Ishikawa (cell line): ENCODE data around the gene PKN1.

Source experiments
- CEBPB ChIP-seq: IDR thresholded peaks from 2 replicates; pipeline ENCODE4 v1.6.1; 2012
- CREB1 ChIP-seq: IDR thresholded peaks from 2 replicates; pipeline ENCODE4 v1.6.1; 2012; ENCODE audit warnings: low read depth
- EGR1 ChIP-seq: IDR thresholded peaks from 2 replicates; pipeline ENCODE4 v1.6.1; 2012
- EP300 ChIP-seq: IDR thresholded peaks from 2 replicates; pipeline ENCODE4 v1.6.1; 2012; ENCODE audit warnings: borderline replicate concordance
- FOXM1 ChIP-seq: IDR thresholded peaks from 2 replicates; pipeline ENCODE4 v1.6.1; 2012; ENCODE audit warnings: low read depth, borderline replicate concordance
- NFIC ChIP-seq: IDR thresholded peaks from 2 replicates; pipeline ENCODE4 v1.6.1; 2012
- RAD21 ChIP-seq: IDR thresholded peaks from 2 replicates; pipeline ENCODE4 v1.6.1; 2012; ENCODE audit warnings: low read depth
- TAF1 ChIP-seq: IDR thresholded peaks from 2 replicates; pipeline ENCODE4 v1.6.1; 2012; ENCODE audit warnings: low read depth, mild to moderate bottlenecking
- TCF12 ChIP-seq: IDR thresholded peaks from 2 replicates; pipeline ENCODE4 v1.6.1; 2012; ENCODE audit warnings: low read depth
- TEAD4 ChIP-seq: IDR thresholded peaks from 2 replicates; pipeline ENCODE4 v1.6.1; 2012
- YY1 ChIP-seq: IDR thresholded peaks from 2 replicates; pipeline ENCODE4 v1.6.1; 2012; ENCODE audit warnings: low read depth
- ZBTB7A ChIP-seq: IDR thresholded peaks from 2 replicates; pipeline ENCODE4 v1.6.1; 2012; ENCODE audit warnings: low read depth
- TF ChIP-seq, protein P1 (sequence below): IDR thresholded peaks from 2 replicates; pipeline ENCODE4 v1.6.1; 2012
- TF ChIP-seq, protein P2 (sequence below): IDR thresholded peaks from 2 replicates; pipeline ENCODE4 v1.6.1; 2012; ENCODE audit warnings: low read depth, mild to moderate bottlenecking
- TF ChIP-seq, protein P3 (sequence below): IDR thresholded peaks from 2 replicates; pipeline ENCODE4 v1.6.1; 2012

The PKN1 gene

DNA sequence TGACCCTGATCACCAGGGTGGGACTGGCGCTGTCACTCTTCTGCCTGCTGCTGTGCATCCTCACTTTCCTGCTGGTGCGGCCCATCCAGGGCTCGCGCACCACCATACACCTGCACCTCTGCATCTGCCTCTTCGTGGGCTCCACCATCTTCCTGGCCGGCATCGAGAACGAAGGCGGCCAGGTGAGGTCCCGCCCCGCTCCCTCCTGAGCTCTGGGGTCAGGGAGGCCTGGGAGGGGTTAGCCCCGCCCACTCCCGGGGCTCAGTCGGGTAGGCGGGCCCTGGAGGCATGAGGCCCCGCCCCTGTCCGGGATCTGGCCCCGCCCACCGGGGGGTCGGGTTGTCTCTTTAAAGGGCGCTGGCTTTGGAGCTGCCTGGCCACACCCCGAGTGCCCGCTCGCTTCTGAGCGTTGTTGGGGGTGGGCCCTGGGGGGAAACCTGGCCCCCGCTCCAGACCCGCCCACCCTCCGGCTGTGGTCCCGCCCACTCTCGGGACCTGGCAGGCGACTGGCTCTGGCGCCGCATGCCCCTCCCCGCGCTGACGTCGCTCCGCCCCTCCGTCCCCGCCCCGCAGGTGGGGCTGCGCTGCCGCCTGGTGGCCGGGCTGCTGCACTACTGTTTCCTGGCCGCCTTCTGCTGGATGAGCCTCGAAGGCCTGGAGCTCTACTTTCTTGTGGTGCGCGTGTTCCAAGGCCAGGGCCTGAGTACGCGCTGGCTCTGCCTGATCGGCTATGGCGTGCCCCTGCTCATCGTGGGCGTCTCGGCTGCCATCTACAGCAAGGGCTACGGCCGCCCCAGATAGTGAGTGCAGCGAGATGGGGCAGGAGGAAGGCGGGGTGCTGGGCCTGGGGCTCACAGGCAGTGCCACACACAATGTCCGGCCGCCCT, 27.1 kb upstream of the PKN1 start:
- TF ChIP-seq EGR1 (no peak; the same call in 1 of the 2 replicates), CREB1 (0 out of 2 replicates have a peak, but pooled peaks have one; percentile 55), RAD21 (peak; percentile 88), TEAD4 (no peak), CEBPB (no peak), YY1 (no peak)
- TF ChIP-seq, protein P1, sequence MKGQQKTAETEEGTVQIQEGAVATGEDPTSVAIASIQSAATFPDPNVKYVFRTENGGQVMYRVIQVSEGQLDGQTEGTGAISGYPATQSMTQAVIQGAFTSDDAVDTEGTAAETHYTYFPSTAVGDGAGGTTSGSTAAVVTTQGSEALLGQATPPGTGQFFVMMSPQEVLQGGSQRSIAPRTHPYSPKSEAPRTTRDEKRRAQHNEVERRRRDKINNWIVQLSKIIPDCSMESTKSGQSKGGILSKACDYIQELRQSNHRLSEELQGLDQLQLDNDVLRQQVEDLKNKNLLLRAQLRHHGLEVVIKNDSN, result 0 out of 2 replicates have a peak, but pooled peaks have one; percentile 32
- TF ChIP-seq, protein P2, sequence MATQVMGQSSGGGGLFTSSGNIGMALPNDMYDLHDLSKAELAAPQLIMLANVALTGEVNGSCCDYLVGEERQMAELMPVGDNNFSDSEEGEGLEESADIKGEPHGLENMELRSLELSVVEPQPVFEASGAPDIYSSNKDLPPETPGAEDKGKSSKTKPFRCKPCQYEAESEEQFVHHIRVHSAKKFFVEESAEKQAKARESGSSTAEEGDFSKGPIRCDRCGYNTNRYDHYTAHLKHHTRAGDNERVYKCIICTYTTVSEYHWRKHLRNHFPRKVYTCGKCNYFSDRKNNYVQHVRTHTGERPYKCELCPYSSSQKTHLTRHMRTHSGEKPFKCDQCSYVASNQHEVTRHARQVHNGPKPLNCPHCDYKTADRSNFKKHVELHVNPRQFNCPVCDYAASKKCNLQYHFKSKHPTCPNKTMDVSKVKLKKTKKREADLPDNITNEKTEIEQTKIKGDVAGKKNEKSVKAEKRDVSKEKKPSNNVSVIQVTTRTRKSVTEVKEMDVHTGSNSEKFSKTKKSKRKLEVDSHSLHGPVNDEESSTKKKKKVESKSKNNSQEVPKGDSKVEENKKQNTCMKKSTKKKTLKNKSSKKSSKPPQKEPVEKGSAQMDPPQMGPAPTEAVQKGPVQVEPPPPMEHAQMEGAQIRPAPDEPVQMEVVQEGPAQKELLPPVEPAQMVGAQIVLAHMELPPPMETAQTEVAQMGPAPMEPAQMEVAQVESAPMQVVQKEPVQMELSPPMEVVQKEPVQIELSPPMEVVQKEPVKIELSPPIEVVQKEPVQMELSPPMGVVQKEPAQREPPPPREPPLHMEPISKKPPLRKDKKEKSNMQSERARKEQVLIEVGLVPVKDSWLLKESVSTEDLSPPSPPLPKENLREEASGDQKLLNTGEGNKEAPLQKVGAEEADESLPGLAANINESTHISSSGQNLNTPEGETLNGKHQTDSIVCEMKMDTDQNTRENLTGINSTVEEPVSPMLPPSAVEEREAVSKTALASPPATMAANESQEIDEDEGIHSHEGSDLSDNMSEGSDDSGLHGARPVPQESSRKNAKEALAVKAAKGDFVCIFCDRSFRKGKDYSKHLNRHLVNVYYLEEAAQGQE, result no peak
- TF ChIP-seq, protein P3, sequence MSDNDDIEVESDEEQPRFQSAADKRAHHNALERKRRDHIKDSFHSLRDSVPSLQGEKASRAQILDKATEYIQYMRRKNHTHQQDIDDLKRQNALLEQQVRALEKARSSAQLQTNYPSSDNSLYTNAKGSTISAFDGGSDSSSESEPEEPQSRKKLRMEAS, result peak; percentile 84

DNA sequence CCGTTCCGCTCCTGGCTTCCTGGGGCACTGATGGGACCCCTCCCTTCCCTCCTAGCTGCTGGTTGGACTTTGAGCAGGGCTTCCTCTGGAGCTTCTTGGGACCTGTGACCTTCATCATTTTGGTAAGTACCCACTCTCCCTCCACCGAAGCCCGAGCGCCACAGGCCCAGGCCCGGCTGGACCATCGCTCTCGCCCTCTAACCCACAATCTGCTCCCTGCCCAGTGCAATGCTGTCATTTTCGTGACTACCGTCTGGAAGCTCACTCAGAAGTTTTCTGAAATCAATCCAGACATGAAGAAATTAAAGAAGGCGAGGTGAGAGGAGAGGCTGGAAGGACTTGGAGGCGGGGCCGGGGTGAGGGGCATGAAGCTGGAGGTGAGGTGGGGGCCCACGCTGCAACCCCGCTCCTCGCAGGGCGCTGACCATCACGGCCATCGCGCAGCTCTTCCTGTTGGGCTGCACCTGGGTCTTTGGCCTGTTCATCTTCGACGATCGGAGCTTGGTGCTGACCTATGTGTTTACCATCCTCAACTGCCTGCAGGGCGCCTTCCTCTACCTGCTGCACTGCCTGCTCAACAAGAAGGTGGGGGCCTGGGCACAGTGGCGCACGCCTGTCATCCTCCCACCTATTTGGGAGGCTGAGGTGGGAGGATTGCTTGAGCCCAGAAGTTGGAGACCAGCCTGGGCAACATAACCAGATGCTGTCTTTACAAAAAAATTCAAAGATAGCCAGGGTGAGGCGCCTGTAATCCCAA, 26.3 kb upstream of the PKN1 start:
- TF ChIP-seq EGR1 (no peak), CREB1 (no peak)
- TF ChIP-seq, protein P2, result no peak

DNA sequence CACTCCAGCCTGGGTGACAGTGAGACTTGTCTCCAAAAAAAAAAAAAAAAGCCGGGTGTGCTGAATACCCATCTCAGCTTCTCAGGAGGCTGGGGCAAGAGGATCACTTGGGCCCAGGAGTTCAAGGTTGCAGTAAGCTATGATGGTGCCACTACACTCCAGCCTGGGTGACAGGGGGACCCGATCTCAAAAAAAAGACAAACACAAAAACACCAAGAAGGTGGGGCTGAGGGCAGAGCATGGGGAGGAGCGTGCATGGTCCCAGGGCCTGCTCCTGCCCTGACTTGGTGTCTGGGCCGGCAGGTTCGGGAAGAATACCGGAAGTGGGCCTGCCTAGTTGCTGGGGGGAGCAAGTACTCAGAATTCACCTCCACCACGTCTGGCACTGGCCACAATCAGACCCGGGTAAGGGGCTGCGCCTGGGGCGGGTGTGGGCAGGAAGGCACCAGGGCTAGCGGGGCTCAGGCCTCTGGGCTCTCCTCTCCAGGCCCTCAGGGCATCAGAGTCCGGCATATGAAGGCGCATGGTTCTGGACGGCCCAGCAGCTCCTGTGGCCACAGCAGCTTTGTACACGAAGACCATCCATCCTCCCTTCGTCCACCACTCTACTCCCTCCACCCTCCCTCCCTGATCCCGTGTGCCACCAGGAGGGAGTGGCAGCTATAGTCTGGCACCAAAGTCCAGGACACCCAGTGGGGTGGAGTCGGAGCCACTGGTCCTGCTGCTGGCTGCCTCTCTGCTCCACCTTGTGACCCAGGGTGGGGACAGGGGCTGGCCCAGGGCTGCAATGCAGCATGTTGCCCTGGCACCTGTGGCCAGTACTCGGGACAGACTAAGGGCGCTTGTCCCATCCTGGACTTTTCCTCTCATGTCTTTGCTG, 25.3 kb upstream of the PKN1 start:
- TF ChIP-seq, protein P1, result no peak
- TF ChIP-seq RAD21, result no peak
- no peak for TF ChIP-seq YY1
- no peak for TF ChIP-seq TCF12
- TF ChIP-seq, protein P3, result no peak
- TF ChIP-seq EGR1, result no peak
- TF ChIP-seq EP300, result no peak
- TF ChIP-seq FOXM1, result no peak
- TF ChIP-seq TEAD4, result no peak
- no peak for TF ChIP-seq TAF1
- no peak for TF ChIP-seq CREB1
- no peak for TF ChIP-seq CEBPB
- no peak for TF ChIP-seq NFIC
- TF ChIP-seq ZBTB7A, result no peak
- TF ChIP-seq, protein P2, result no peak
